ENCODE data around the gene TESK2.

GRCh38 chr1:45488666-45489377 is 2.1 kb downstream of the TESK2 start:
- no peak for TF ChIP-seq CTCF (IDR thresholded peaks at IDR 0.05)
- TF ChIP-seq POLR2A (IDR thresholded peaks at IDR 0.05): no peak

Measured in heart left ventricle (tissue), 13 donors.